ENCODE results near the gene SUPT6H. TPM values are rescaled to one million over a fixed set of nuclear protein-coding genes. Genes with fewer than 3 reads are reported as not detected.

Gene SUPT6H
- total RNA-seq, 1 experiment from 2014 or later, result 63.3 TPM

- no peaks in the 10 kb centered on the region for H3K4me1 ChIP-seq (replicated peaks; ENCODE audit: insufficient read depth)
- no peak overlapping the region for H3K4me2 ChIP-seq
- POLR2A ChIA-PET (ENCODE audit: unreplicated experiment), result no interaction called here
- no peak overlapping the region for H3K4me3 ChIP-seq
- no TSS peak for BruUV-seq (replicated peaks)
- H3K27me3 ChIP-seq (ENCODE audit: insufficient read depth, low read depth), result no peaks in the 10 kb centered on the region
- CTCF ChIA-PET, result interaction anchor here (0.6 kb wide), 1 partner anchor 41 kb away, joined by 3 read pairs; the partner anchor contains the start of gene TLCD1
- H3K36me3 ChIP-seq (ENCODE audit: low read depth), result peaks cover 52% of the 10 kb centered on the region
- no peaks in the 10 kb centered on the region; the same call in 1 of the 2 replicates for H4K20me1 ChIP-seq (ENCODE audit: insufficient read depth)
- H3K9me2 ChIP-seq (ENCODE audit: insufficient read depth), result no peaks in the 10 kb centered on the region
- no peak for DNase-seq
- H3K27ac ChIP-seq, result no peak overlapping the region
- no peaks in the 10 kb centered on the region for H3K9me3 ChIP-seq (ENCODE audit: insufficient read depth, low read depth)
- H3K79me2 ChIP-seq (ENCODE audit: low read depth), result no peaks in the 10 kb centered on the region
- intact Hi-C loops (cut with micrococcal nuclease; ENCODE audit: unreplicated experiment), result no loop called here
- H2AFZ ChIP-seq, result no peak overlapping the region
- no peaks in the 10 kb centered on the region; the same call in 1 of the 2 replicates for H3F3A ChIP-seq (ENCODE audit: insufficient read depth, low read depth)
- TF ChIP-seq EZH2 (IDR thresholded peaks at IDR 0.05; ENCODE audit: low read depth), result no peak
- TF ChIP-seq, protein P1, sequence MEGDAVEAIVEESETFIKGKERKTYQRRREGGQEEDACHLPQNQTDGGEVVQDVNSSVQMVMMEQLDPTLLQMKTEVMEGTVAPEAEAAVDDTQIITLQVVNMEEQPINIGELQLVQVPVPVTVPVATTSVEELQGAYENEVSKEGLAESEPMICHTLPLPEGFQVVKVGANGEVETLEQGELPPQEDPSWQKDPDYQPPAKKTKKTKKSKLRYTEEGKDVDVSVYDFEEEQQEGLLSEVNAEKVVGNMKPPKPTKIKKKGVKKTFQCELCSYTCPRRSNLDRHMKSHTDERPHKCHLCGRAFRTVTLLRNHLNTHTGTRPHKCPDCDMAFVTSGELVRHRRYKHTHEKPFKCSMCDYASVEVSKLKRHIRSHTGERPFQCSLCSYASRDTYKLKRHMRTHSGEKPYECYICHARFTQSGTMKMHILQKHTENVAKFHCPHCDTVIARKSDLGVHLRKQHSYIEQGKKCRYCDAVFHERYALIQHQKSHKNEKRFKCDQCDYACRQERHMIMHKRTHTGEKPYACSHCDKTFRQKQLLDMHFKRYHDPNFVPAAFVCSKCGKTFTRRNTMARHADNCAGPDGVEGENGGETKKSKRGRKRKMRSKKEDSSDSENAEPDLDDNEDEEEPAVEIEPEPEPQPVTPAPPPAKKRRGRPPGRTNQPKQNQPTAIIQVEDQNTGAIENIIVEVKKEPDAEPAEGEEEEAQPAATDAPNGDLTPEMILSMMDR (conservative IDR thresholded peaks at IDR 0.05), result no peak
These were observed 23.4 kb downstream of the SUPT6H start for GRCh38 chr17:28685366-28685765.

DNA sequence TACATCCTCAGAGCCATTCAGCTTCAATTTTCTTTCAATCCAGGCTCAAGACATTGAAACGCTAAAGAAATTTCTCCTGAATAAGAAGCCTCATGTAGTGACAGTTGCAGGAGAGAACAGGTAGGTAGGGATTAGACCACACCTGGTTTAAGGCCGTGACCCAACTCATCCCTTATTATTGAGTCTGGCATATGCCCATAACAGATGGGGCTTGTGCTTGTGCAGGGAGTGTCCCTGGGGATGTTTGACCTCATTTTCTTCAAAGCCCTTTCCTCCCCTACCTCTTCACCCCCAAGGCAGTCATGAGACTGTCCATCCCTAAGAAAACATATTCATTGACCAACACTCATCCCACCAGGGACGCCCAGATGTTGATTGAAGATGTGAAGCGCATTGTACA is 24.3 kb downstream of the SUPT6H start:
- peaks cover 53% of the 10 kb centered on the region for H3K36me3 ChIP-seq (ENCODE audit: low read depth)
- no peaks in the 10 kb centered on the region for H3K9me3 ChIP-seq (ENCODE audit: insufficient read depth, low read depth)
- no peak overlapping the region for H2AFZ ChIP-seq
- POLR2A ChIA-PET (ENCODE audit: unreplicated experiment), result no interaction called here
- no peak for DNase-seq
- no peaks in the 10 kb centered on the region; the same call in 1 of the 2 replicates for H4K20me1 ChIP-seq (ENCODE audit: insufficient read depth)
- H3K4me1 ChIP-seq (replicated peaks; ENCODE audit: insufficient read depth), result no peaks in the 10 kb centered on the region
- CTCF ChIA-PET, result no interaction called here
- H3K79me2 ChIP-seq (ENCODE audit: low read depth), result no peaks in the 10 kb centered on the region
- H3K27me3 ChIP-seq (ENCODE audit: insufficient read depth, low read depth), result no peaks in the 10 kb centered on the region
- intact Hi-C loops (cut with micrococcal nuclease; ENCODE audit: unreplicated experiment), result no loop called here
- BruUV-seq (replicated peaks), result no TSS peak
- TF ChIP-seq, protein P1 (conservative IDR thresholded peaks at IDR 0.05), result no peak
- no peak for TF ChIP-seq EZH2 (IDR thresholded peaks at IDR 0.05; ENCODE audit: low read depth)
- H3F3A ChIP-seq (ENCODE audit: insufficient read depth, low read depth), result no peaks in the 10 kb centered on the region; the same call in 1 of the 2 replicates
- no peak overlapping the region for H3K4me2 ChIP-seq
- H3K9me2 ChIP-seq (ENCODE audit: insufficient read depth), result no peaks in the 10 kb centered on the region
- no peak overlapping the region for H3K27ac ChIP-seq
- H3K4me3 ChIP-seq, result no peak overlapping the region

DNA sequence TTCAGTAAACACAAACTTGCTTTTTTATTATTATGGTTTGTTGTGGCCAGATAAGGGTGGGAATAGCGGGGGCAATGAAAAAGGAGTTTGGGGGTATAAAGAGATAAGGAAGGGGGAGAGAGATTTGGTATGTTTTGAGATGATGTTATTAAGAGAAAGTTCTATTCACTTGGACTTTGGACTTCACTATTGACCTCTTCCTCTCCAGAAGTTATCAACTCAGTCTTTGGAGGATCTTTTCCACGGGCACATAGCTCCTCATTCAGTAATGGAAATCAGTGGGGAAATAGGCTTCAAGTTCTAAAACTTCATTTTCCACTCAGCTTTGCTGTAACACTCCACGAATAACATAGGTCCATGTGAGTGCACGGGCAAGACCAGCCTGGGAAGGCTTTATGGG is 26.5 kb downstream of the SUPT6H start:
- Histone ChIP-seq H3K27ac (no peak overlapping the region), H3K4me3 (no peak overlapping the region), H2AFZ (no peak overlapping the region), H3K4me2 (no peak overlapping the region), H3K9me3 (ENCODE audit: insufficient read depth, low read depth) (no peaks in the 10 kb centered on the region), H3K36me3 (ENCODE audit: low read depth) (peaks cover 46% of the 10 kb centered on the region), H4K20me1 (ENCODE audit: insufficient read depth) (no peaks in the 10 kb centered on the region; the same call in 1 of the 2 replicates), H3K9me2 (ENCODE audit: insufficient read depth) (no peaks in the 10 kb centered on the region), H3F3A (ENCODE audit: insufficient read depth, low read depth) (no peaks in the 10 kb centered on the region; the same call in 1 of the 2 replicates), H3K79me2 (ENCODE audit: low read depth) (no peaks in the 10 kb centered on the region), H3K4me1 (replicated peaks; ENCODE audit: insufficient read depth) (no peaks in the 10 kb centered on the region), H3K27me3 (ENCODE audit: insufficient read depth, low read depth) (no peaks in the 10 kb centered on the region)
- DNase-seq, result no peak
- TF ChIP-seq EZH2 (IDR thresholded peaks at IDR 0.05; ENCODE audit: low read depth), result no peak
- TF ChIP-seq, protein P1 (conservative IDR thresholded peaks at IDR 0.05), result no peak
- BruUV-seq (replicated peaks), result no TSS peak
- ChIA-PET POLR2A (ENCODE audit: unreplicated experiment) (interaction anchor here (0.6 kb wide), 1 partner anchor 1150 kb away, joined by 3 read pairs; no protein-coding TSS in a partner anchor), CTCF (interaction anchor here (0.6 kb wide), 1 partner anchor 47 kb away, joined by 3 read pairs; no protein-coding TSS in a partner anchor)
- intact Hi-C loops (cut with micrococcal nuclease; ENCODE audit: unreplicated experiment), result no loop called here
